Lung (tissue), 12 donors: ENCODE results near the gene KCNE3. TPM values are rescaled to one million over a fixed set of nuclear protein-coding genes. Genes with fewer than 3 reads are reported as not detected.
"Not testable (repeated sequence)": the region's sequence is repeated elsewhere in the genome, so short reads cannot be mapped to it uniquely, and the experiment has no call there.

Experiments
- ATAC-seq: fragments of 200-7000 bp; cut with Tn5 transposase; one replicate; pipeline ENCODE4 v1.9.1; 2020; ENCODE audit warnings: moderate number of reproducible peaks; ENCODE audit not compliant: insufficient read depth, low FRiP score
- DNase-seq, 3 donors: peaks; one replicate each; pipeline ENCODE4 v3.0.0-alpha.2; 2013 to 2017
- H3K27ac ChIP-seq, 2 donors: one replicate each; pipeline ENCODE4 v1.5.1; 2013; ENCODE audit warnings: mild to moderate bottlenecking in 2 of 2, moderate library complexity in 2 of 2, control low read depth in 1 of 2, inconsistent platforms in 1 of 2, low read depth in 1 of 2, low read length in 1 of 2
- H3K27me3 ChIP-seq, 3 donors: one replicate each; pipeline ENCODE4 v1.5.1; 2013; ENCODE audit warnings: low read length in 2 of 3; ENCODE audit not compliant: control insufficient read depth in 3 of 3, insufficient read depth in 3 of 3
- H3K36me3 ChIP-seq, 4 donors: one replicate each; pipeline ENCODE4 v1.5.1; 2013; ENCODE audit warnings: low read length in 4 of 4, mild to moderate bottlenecking in 1 of 4, moderate library complexity in 1 of 4; ENCODE audit not compliant: control insufficient read depth in 4 of 4, insufficient read depth in 4 of 4
- H3K4me1 ChIP-seq, 5 donors: one replicate each; pipeline ENCODE4 v1.5.1; 2013; ENCODE audit warnings: low read length in 5 of 5, mild to moderate bottlenecking in 2 of 5, moderate library complexity in 1 of 5; ENCODE audit not compliant: control insufficient read depth in 5 of 5, insufficient read depth in 5 of 5
- H3K4me3 ChIP-seq: one replicate; pipeline ENCODE4 v1.5.1; 2013; ENCODE audit warnings: mild to moderate bottlenecking, control low read depth, moderate library complexity
- H3K9ac ChIP-seq, 2 donors: one replicate each; pipeline ENCODE4 v1.5.1; 2013; ENCODE audit warnings: low read length in 2 of 2, control low read depth in 1 of 2; ENCODE audit not compliant: insufficient read depth in 1 of 2
- H3K9me3 ChIP-seq, 4 donors: one replicate each; pipeline ENCODE4 v1.5.1; 2013; ENCODE audit warnings: low read length in 3 of 4, mild to moderate bottlenecking in 1 of 4, moderate library complexity in 1 of 4; ENCODE audit not compliant: control insufficient read depth in 4 of 4, insufficient read depth in 3 of 4
- CTCF ChIP-seq: IDR thresholded peaks from 2 replicates; pipeline ENCODE4 v1.5.1; 2012; ENCODE audit warnings: mild to moderate bottlenecking; ENCODE audit errors: control extremely low read depth, extremely low read depth
- WGBS, 2 donors: extraction: QIAGEN DNeasy Blood & Tissue Kit; methylation state at CpG; one replicate each; pipeline ENCODE4 v1.1.7; 2013; 5-methylcytosine and 5-hydroxymethylcytosine counted together
- polyA plus RNA-seq, 2 donors: library from polyadenylated mRNA; stranded (reverse); fragments of 200-250 nt; gene quantifications; one replicate each; pipeline ENCODE4 v1.2.1, GENCODE V29; 2013
- total RNA-seq, 2 donors: library from RNA; depleted of rRNA in 1 of 2; stranded (reverse); fragments of >200 nt in 1 of 2; gene quantifications; one replicate each; pipeline ENCODE4 v1.2.1, GENCODE V29; 2014 to 2021
- donor health status: control.
- donor health status: control.
- donor health status: Bipolar disorder and iron deficiency.
- donor health status: healthy.
- donor health status: DM: yes; HTN: yes; CAD: no.

Gene KCNE3
- total and polyA plus RNA-seq, 4 donors = 10.8 to 19.8 (median 14.4) TPM

GRCh38 chr11:74417860-74418508, 49.4 kb downstream of the KCNE3 start:
- DNase-seq = peak in 2 of 3 donors; percentile 14 to 19
- H3K9ac ChIP-seq = no peak overlapping the region
- no peak overlapping the region for H3K4me3 ChIP-seq
- no peaks in the 10 kb centered on the region for H3K9me3 ChIP-seq
- H3K4me1 ChIP-seq = peaks cover 0 to 7% (median 0%) of the 10 kb centered on the region in 5 donors
- no peak for ATAC-seq
- peak overlapping the region in 1 of 2 donors; percentile 75 for H3K27ac ChIP-seq
- no peak for TF ChIP-seq CTCF
- H3K27me3 ChIP-seq = no peaks in the 10 kb centered on the region
- 85 to 92% methylated on average over 4 of the region's 4 CpGs for WGBS, 2 donors
- H3K36me3 ChIP-seq = no peaks in the 10 kb centered on the region

GRCh38 chr11:74417379-74417804, 50.0 kb downstream of the KCNE3 start:
- peak in 2 of 3 donors; percentile 66 to 86 for DNase-seq
- H3K27ac ChIP-seq = peak overlapping the region in 1 of 2 donors; percentile 75
- WGBS, 2 donors = 12 to 30% methylated on average over 1 of the region's 1 CpG
- peaks cover 0 to 7% (median 0%) of the 10 kb centered on the region in 5 donors for H3K4me1 ChIP-seq
- no peak for TF ChIP-seq CTCF
- no peak for ATAC-seq
- H3K9ac ChIP-seq = no peak overlapping the region
- no peaks in the 10 kb centered on the region for H3K9me3 ChIP-seq
- no peak overlapping the region for H3K4me3 ChIP-seq
- H3K27me3 ChIP-seq = no peaks in the 10 kb centered on the region
- H3K36me3 ChIP-seq = no peaks in the 10 kb centered on the region

- not testable (repeated sequence) for H3K4me1 ChIP-seq, ATAC-seq, H3K27ac ChIP-seq, H3K36me3 ChIP-seq, H3K4me3 ChIP-seq, H3K27me3 ChIP-seq, H3K9me3 ChIP-seq, H3K9ac ChIP-seq
- DNase-seq = peak in 1 of 3 donors; percentile 4
- WGBS, 2 donors = 64 to 82% methylated on average over 1 of the region's 1 CpG
Observed at GRCh38 chr11:74416974-74417373, 50.4 kb downstream of the KCNE3 start.

GRCh38 chr11:74412733-74413359, 54.5 kb downstream of the KCNE3 start:
- H3K9me3 ChIP-seq = no peaks in the 10 kb centered on the region
- ATAC-seq = no peak
- no peak overlapping the region for H3K27ac ChIP-seq
- WGBS, 2 donors = 69 to 89% methylated on average over 11 of the region's 11 CpGs
- TF ChIP-seq CTCF = no peak
- H3K9ac ChIP-seq = no peak overlapping the region
- H3K4me1 ChIP-seq = peaks cover 0 to 4% (median 0%) of the 10 kb centered on the region in 5 donors
- H3K27me3 ChIP-seq = no peaks in the 10 kb centered on the region
- H3K4me3 ChIP-seq = no peak overlapping the region
- DNase-seq = no peak
- H3K36me3 ChIP-seq = no peaks in the 10 kb centered on the region
